Measurements from ENCODE around the gene FMN1. TPM values are rescaled to one million over a fixed set of nuclear protein-coding genes. Genes with fewer than 3 reads are reported as not detected.

Gene FMN1
- total RNA-seq, 1 experiment from 2014 or later = 4.5 TPM

DNA sequence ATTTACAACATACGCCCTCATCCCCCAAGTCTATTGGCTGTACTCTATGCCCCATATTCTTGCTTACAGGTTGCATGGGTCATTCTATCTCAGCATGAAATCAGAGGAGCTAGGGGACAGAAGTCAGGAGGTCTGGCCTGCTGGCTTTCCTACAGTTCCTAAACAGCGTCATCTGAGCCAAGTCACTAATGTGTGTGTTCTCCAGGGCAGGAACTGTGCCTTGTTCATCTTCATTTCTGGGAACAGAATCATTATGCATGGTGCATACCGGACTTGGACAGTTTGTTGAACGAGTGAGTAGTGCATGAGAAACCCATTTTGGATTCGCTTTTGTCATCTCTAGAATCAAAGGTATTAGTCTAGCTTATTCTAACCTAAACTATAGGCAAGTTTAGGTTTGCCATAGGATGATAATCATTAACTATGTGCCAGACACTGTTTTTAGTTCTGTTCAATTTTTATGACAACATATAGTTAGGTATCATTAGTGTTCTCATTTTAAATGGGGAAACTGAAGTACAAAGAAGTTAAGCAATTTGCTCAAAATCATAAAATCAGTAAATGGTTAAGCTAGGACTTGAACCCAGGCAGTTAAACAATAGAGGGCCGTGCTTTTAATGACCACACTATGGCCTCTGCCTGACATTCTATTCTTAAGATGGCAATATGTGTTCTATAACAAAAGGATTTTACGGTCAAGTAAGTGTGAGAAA lies 105.2 kb downstream of the FMN1 start (continued):
- TF ChIP-seq, protein P1, sequence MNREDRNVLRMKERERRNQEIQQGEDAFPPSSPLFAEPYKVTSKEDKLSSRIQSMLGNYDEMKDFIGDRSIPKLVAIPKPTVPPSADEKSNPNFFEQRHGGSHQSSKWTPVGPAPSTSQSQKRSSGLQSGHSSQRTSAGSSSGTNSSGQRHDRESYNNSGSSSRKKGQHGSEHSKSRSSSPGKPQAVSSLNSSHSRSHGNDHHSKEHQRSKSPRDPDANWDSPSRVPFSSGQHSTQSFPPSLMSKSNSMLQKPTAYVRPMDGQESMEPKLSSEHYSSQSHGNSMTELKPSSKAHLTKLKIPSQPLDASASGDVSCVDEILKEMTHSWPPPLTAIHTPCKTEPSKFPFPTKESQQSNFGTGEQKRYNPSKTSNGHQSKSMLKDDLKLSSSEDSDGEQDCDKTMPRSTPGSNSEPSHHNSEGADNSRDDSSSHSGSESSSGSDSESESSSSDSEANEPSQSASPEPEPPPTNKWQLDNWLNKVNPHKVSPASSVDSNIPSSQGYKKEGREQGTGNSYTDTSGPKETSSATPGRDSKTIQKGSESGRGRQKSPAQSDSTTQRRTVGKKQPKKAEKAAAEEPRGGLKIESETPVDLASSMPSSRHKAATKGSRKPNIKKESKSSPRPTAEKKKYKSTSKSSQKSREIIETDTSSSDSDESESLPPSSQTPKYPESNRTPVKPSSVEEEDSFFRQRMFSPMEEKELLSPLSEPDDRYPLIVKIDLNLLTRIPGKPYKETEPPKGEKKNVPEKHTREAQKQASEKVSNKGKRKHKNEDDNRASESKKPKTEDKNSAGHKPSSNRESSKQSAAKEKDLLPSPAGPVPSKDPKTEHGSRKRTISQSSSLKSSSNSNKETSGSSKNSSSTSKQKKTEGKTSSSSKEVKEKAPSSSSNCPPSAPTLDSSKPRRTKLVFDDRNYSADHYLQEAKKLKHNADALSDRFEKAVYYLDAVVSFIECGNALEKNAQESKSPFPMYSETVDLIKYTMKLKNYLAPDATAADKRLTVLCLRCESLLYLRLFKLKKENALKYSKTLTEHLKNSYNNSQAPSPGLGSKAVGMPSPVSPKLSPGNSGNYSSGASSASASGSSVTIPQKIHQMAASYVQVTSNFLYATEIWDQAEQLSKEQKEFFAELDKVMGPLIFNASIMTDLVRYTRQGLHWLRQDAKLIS (CRISPR knock-in tag; IDR thresholded peaks at IDR 0.05; ENCODE audit: borderline replicate concordance) = no peak
- no peak for TF ChIP-seq ZNF138 (CRISPR knock-in tag; conservative IDR thresholded peaks at IDR 0.05)
- TF ChIP-seq FOXK1 (CRISPR knock-in tag; IDR thresholded peaks at IDR 0.05) = no peak
- TF ChIP-seq, protein P2, sequence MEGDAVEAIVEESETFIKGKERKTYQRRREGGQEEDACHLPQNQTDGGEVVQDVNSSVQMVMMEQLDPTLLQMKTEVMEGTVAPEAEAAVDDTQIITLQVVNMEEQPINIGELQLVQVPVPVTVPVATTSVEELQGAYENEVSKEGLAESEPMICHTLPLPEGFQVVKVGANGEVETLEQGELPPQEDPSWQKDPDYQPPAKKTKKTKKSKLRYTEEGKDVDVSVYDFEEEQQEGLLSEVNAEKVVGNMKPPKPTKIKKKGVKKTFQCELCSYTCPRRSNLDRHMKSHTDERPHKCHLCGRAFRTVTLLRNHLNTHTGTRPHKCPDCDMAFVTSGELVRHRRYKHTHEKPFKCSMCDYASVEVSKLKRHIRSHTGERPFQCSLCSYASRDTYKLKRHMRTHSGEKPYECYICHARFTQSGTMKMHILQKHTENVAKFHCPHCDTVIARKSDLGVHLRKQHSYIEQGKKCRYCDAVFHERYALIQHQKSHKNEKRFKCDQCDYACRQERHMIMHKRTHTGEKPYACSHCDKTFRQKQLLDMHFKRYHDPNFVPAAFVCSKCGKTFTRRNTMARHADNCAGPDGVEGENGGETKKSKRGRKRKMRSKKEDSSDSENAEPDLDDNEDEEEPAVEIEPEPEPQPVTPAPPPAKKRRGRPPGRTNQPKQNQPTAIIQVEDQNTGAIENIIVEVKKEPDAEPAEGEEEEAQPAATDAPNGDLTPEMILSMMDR (IDR thresholded peaks at IDR 0.05) = no peak
- no peak for TF ChIP-seq ETV6 (CRISPR knock-in tag; IDR thresholded peaks at IDR 0.05)

DNA sequence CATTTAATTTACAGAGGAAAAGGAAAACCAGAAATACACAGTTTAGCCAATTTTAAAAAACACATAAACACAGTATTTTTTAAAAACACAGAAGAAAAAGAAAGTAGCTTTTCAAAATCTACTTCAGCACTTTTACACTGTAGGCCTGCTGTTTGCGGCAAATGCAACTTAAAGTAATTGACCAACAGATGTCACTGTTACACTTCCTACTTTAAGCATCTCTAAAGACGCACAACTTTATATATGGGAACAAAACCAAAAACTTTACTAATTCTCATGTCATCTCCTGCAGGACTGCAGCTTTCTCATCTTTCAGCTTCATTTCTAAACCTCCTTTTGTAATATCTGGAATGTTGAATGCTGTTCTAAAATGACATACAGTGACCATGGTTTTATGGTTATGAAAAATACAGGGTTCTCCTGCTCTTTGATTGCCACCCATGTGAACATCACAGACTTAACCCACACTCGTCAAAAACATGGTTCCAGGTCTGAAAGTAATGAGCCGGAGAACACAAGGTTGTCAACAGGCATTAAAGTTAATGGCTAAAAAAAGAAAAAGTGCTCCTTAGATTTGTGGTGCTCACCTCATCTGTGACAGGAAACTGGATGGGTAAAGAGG lies 107.9 kb downstream of the FMN1 start:
- DNase-seq (ENCODE audit: low spot score) = no peak
- Mint-ChIP-seq H3K27me3 (ENCODE audit: low read depth) (no peaks in the 10 kb centered on the region), H3K27ac (no peak overlapping the region), H3K36me3 (no peaks in the 10 kb centered on the region), H3K4me1 (peaks cover 43% of the 10 kb centered on the region), H3K4me3 (no peak overlapping the region), H3K9me3 (no peaks in the 10 kb centered on the region)
- ATAC-seq = peak; percentile 49
- ChIA-PET POLR2A (no interaction called here), CTCF (interaction anchor here (0.6 to 2.1 kb wide), 21 partner anchors 9 to 657 kb away, joined by 3 to 27 read pairs (median 4); partner anchors contain the start of gene FMN1)
- no peak for TF ChIP-seq ETV6 (CRISPR knock-in tag; IDR thresholded peaks at IDR 0.05)
- TF ChIP-seq, protein P3, sequence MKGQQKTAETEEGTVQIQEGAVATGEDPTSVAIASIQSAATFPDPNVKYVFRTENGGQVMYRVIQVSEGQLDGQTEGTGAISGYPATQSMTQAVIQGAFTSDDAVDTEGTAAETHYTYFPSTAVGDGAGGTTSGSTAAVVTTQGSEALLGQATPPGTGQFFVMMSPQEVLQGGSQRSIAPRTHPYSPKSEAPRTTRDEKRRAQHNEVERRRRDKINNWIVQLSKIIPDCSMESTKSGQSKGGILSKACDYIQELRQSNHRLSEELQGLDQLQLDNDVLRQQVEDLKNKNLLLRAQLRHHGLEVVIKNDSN (CRISPR knock-in tag; IDR thresholded peaks at IDR 0.05) = no peak
- TF ChIP-seq, protein P4, sequence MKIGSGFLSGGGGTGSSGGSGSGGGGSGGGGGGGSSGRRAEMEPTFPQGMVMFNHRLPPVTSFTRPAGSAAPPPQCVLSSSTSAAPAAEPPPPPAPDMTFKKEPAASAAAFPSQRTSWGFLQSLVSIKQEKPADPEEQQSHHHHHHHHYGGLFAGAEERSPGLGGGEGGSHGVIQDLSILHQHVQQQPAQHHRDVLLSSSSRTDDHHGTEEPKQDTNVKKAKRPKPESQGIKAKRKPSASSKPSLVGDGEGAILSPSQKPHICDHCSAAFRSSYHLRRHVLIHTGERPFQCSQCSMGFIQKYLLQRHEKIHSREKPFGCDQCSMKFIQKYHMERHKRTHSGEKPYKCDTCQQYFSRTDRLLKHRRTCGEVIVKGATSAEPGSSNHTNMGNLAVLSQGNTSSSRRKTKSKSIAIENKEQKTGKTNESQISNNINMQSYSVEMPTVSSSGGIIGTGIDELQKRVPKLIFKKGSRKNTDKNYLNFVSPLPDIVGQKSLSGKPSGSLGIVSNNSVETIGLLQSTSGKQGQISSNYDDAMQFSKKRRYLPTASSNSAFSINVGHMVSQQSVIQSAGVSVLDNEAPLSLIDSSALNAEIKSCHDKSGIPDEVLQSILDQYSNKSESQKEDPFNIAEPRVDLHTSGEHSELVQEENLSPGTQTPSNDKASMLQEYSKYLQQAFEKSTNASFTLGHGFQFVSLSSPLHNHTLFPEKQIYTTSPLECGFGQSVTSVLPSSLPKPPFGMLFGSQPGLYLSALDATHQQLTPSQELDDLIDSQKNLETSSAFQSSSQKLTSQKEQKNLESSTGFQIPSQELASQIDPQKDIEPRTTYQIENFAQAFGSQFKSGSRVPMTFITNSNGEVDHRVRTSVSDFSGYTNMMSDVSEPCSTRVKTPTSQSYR (CRISPR knock-in tag; IDR thresholded peaks at IDR 0.05) = no peak
- no peak for TF ChIP-seq GRHL2 (CRISPR knock-in tag; IDR thresholded peaks at IDR 0.05; ENCODE audit: insufficient replicate concordance, severe bottlenecking)
- TF ChIP-seq, protein P5, sequence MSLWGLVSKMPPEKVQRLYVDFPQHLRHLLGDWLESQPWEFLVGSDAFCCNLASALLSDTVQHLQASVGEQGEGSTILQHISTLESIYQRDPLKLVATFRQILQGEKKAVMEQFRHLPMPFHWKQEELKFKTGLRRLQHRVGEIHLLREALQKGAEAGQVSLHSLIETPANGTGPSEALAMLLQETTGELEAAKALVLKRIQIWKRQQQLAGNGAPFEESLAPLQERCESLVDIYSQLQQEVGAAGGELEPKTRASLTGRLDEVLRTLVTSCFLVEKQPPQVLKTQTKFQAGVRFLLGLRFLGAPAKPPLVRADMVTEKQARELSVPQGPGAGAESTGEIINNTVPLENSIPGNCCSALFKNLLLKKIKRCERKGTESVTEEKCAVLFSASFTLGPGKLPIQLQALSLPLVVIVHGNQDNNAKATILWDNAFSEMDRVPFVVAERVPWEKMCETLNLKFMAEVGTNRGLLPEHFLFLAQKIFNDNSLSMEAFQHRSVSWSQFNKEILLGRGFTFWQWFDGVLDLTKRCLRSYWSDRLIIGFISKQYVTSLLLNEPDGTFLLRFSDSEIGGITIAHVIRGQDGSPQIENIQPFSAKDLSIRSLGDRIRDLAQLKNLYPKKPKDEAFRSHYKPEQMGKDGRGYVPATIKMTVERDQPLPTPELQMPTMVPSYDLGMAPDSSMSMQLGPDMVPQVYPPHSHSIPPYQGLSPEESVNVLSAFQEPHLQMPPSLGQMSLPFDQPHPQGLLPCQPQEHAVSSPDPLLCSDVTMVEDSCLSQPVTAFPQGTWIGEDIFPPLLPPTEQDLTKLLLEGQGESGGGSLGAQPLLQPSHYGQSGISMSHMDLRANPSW (CRISPR knock-in tag; conservative IDR thresholded peaks at IDR 0.05; ENCODE audit: low read depth) = no peak
- TF ChIP-seq, protein P6, sequence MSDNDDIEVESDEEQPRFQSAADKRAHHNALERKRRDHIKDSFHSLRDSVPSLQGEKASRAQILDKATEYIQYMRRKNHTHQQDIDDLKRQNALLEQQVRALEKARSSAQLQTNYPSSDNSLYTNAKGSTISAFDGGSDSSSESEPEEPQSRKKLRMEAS (CRISPR knock-in tag; IDR thresholded peaks at IDR 0.05) = no peak
- TF ChIP-seq, protein P7, sequence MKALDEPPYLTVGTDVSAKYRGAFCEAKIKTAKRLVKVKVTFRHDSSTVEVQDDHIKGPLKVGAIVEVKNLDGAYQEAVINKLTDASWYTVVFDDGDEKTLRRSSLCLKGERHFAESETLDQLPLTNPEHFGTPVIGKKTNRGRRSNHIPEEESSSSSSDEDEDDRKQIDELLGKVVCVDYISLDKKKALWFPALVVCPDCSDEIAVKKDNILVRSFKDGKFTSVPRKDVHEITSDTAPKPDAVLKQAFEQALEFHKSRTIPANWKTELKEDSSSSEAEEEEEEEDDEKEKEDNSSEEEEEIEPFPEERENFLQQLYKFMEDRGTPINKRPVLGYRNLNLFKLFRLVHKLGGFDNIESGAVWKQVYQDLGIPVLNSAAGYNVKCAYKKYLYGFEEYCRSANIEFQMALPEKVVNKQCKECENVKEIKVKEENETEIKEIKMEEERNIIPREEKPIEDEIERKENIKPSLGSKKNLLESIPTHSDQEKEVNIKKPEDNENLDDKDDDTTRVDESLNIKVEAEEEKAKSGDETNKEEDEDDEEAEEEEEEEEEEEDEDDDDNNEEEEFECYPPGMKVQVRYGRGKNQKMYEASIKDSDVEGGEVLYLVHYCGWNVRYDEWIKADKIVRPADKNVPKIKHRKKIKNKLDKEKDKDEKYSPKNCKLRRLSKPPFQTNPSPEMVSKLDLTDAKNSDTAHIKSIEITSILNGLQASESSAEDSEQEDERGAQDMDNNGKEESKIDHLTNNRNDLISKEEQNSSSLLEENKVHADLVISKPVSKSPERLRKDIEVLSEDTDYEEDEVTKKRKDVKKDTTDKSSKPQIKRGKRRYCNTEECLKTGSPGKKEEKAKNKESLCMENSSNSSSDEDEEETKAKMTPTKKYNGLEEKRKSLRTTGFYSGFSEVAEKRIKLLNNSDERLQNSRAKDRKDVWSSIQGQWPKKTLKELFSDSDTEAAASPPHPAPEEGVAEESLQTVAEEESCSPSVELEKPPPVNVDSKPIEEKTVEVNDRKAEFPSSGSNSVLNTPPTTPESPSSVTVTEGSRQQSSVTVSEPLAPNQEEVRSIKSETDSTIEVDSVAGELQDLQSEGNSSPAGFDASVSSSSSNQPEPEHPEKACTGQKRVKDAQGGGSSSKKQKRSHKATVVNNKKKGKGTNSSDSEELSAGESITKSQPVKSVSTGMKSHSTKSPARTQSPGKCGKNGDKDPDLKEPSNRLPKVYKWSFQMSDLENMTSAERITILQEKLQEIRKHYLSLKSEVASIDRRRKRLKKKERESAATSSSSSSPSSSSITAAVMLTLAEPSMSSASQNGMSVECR (CRISPR knock-in tag; IDR thresholded peaks at IDR 0.05; ENCODE audit: borderline replicate concordance) = no peak
- TF ChIP-seq, protein P8, sequence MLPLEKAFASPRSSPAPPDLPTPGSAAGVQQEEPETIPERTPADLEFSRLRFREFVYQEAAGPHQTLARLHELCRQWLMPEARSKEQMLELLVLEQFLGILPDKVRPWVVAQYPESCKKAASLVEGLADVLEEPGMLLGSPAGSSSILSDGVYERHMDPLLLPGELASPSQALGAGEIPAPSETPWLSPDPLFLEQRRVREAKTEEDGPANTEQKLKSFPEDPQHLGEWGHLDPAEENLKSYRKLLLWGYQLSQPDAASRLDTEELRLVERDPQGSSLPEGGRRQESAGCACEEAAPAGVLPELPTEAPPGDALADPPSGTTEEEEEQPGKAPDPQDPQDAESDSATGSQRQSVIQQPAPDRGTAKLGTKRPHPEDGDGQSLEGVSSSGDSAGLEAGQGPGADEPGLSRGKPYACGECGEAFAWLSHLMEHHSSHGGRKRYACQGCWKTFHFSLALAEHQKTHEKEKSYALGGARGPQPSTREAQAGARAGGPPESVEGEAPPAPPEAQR (CRISPR knock-in tag; IDR thresholded peaks at IDR 0.05) = no peak
- TF ChIP-seq, protein P9, sequence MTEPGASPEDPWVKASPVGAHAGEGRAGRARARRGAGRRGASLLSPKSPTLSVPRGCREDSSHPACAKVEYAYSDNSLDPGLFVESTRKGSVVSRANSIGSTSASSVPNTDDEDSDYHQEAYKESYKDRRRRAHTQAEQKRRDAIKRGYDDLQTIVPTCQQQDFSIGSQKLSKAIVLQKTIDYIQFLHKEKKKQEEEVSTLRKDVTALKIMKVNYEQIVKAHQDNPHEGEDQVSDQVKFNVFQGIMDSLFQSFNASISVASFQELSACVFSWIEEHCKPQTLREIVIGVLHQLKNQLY (CRISPR knock-in tag; IDR thresholded peaks at IDR 0.05) = no peak
